SK-MEL-5 (cell line): ENCODE measurements around the gene MAML2. TPM values are rescaled to one million over a fixed set of nuclear protein-coding genes. Genes with fewer than 3 reads are reported as not detected.

Experiments used
- DNase-seq: peaks from one replicate; pipeline ENCODE4 v3.0.0-alpha.2; 2016; ENCODE audit warnings: low read depth, low spot score
- in situ Hi-C: cut with HindIII; loops from 2 replicates; pipeline ENCODE4 v1.10.0; 2016; ENCODE audit warnings: low sequenced_read_pairs, high pct_unique_total_duplicates, low pct_unique_long_range_greater_than_20kb
- polyA plus RNA-seq, 2 experiments: library from polyadenylated mRNA; depleted of rRNA; stranded (reverse); fragments of >200 nt; gene quantifications; 2 replicates each; pipeline ENCODE4 v1.2.3, GENCODE V29; 2015
- total RNA-seq: library from RNA; depleted of rRNA; stranded (reverse); fragments of >200 nt; shearing (Covaris generic); gene quantifications from 2 replicates; pipeline ENCODE4 v1.2.3, GENCODE V29; 2014; rRNA removed

MAML2 gene
- 3.5 and 5.5 TPM in 2 replicates for total RNA-seq
- 5.3 and 10.9 TPM in 2 replicates for polyA plus RNA-seq (2015; cell fraction: cytosol; rRNA removed)
- 1.9 and 5.8 TPM in 2 replicates for polyA plus RNA-seq (2015; cell fraction: nucleus; rRNA removed)

GRCh38 chr11:96342961-96343711 is at the start of gene MAML2:
MAML2 (minus strand) TSS chr11:96343195; CDS start chr11:96341895, 1,300 bp downstream.
- in situ Hi-C loops: no loop called here

GRCh38 chr11:96391698-96392307 is 48.8 kb upstream of the MAML2 start:
- DNase-seq: no peak
- in situ Hi-C loops: no loop called here

More at GRCh38 chr11:96342961-96343711, at the start of gene MAML2:
- peak; percentile 92 for DNase-seq

- DNase-seq: no peak
- in situ Hi-C loops: no loop called here
Measured at GRCh38 chr11:96390488-96390792, 47.4 kb upstream of the MAML2 start.

- in situ Hi-C loops: no loop called here
- peak; percentile 93 for DNase-seq
Measured at GRCh38 chr11:96389720-96390487, 46.9 kb upstream of the MAML2 start, which contains the start of the genes CCDC82 and JRKL. CCDC82 (minus strand) TSS chr11:96389912; CDS start chr11:96384747, 5,165 bp downstream. JRKL (plus strand) TSS chr11:96390013; CDS start chr11:96390650, 637 bp downstream.

- in situ Hi-C loops: no loop called here
- no peak for DNase-seq
Measured at GRCh38 chr11:96388891-96389719, 46.1 kb upstream of the MAML2 start.

GRCh38 chr11:96385187-96385586 is 42.2 kb upstream of the MAML2 start:
- in situ Hi-C loops: no loop called here
- DNase-seq: no peak

GRCh38 chr11:96384156-96384555 is 41.2 kb upstream of the MAML2 start:
- in situ Hi-C loops: no loop called here
- DNase-seq: no peak

GRCh38 chr11:96376796-96377195 is 33.8 kb upstream of the MAML2 start:
- DNase-seq: no peak
- in situ Hi-C loops: no loop called here

- no peak for DNase-seq
- in situ Hi-C loops: no loop called here
Measured at GRCh38 chr11:96373826-96374225, 30.8 kb upstream of the MAML2 start.

GRCh38 chr11:96367342-96367741 is 24.3 kb upstream of the MAML2 start:
- in situ Hi-C loops: no loop called here

GRCh38 chr11:96366024-96366423 is 23.0 kb upstream of the MAML2 start:
- in situ Hi-C loops: no loop called here

More at GRCh38 chr11:96367342-96367741, 24.3 kb upstream of the MAML2 start:
- no peak for DNase-seq

GRCh38 chr11:96365493-96365892 is 22.5 kb upstream of the MAML2 start:
- in situ Hi-C loops: no loop called here
- DNase-seq: no peak

More at GRCh38 chr11:96366024-96366423, 23.0 kb upstream of the MAML2 start:
- no peak for DNase-seq

- in situ Hi-C loops: no loop called here
- no peak for DNase-seq
Measured at GRCh38 chr11:96361778-96362177, 18.8 kb upstream of the MAML2 start.

GRCh38 chr11:96358321-96358720 is 15.3 kb upstream of the MAML2 start:
- in situ Hi-C loops: no loop called here

GRCh38 chr11:96357794-96358193 is 14.8 kb upstream of the MAML2 start:
- DNase-seq: no peak
- in situ Hi-C loops: no loop called here

More at GRCh38 chr11:96358321-96358720, 15.3 kb upstream of the MAML2 start:
- no peak for DNase-seq

- no peak for DNase-seq
- in situ Hi-C loops: no loop called here
Measured at GRCh38 chr11:96356848-96357247, 13.9 kb upstream of the MAML2 start.
